Astrocyte of the spinal cord (primary cell): ENCODE results near the gene GPATCH2.
"Not testable (repeated sequence)": the region's sequence is repeated elsewhere in the genome, so short reads cannot be mapped to it uniquely, and the experiment has no call there.

Experiments
- DNase-seq: peaks from one replicate; pipeline ENCODE4 v3.0.0; 2011; ENCODE audit warnings: low read depth, low spot score
- H3K4me3 ChIP-seq: 2 replicates; pipeline ENCODE4 v1.5.1; 2011; ENCODE audit warnings: low read depth, mild to moderate bottlenecking, low read length, moderate library complexity
- CTCF ChIP-seq: IDR thresholded peaks from 2 replicates; pipeline ENCODE4 v1.5.1; 2012; ENCODE audit warnings: low read depth, mild to moderate bottlenecking, low read length, inconsistent platforms
- in situ Hi-C: cut with HindIII; loops from 2 replicates; pipeline ENCODE4 v1.10.0; 2017; ENCODE audit warnings: low sequenced_read_pairs

Gene GPATCH2

GRCh38 chr1:217393896-217394295, 237.0 kb downstream of the GPATCH2 start:
- no peak for DNase-seq
- in situ Hi-C loops: no loop called here
- no peak overlapping the region for H3K4me3 ChIP-seq
- TF ChIP-seq CTCF: peak; percentile 13

GRCh38 chr1:217392441-217392840, 238.4 kb downstream of the GPATCH2 start:
- in situ Hi-C loops: no loop called here
- H3K4me3 ChIP-seq: no peak overlapping the region
- no peak for TF ChIP-seq CTCF
- no peak for DNase-seq

GRCh38 chr1:217389895-217390294, 241.0 kb downstream of the GPATCH2 start:
- no peak overlapping the region for H3K4me3 ChIP-seq
- no peak for DNase-seq
- in situ Hi-C loops: no loop called here
- TF ChIP-seq CTCF: no peak

- DNase-seq: no peak
- in situ Hi-C loops: no loop called here
- no peak overlapping the region for H3K4me3 ChIP-seq
- no peak for TF ChIP-seq CTCF
These were observed 242.3 kb downstream of the GPATCH2 start for GRCh38 chr1:217388522-217389065.

GRCh38 chr1:217381773-217382172, 249.1 kb downstream of the GPATCH2 start:
- in situ Hi-C loops, DNase-seq: not testable (repeated sequence)

GRCh38 chr1:217379804-217380203, 251.1 kb downstream of the GPATCH2 start:
- in situ Hi-C loops: not testable (repeated sequence)

More at GRCh38 chr1:217381773-217382172, 249.1 kb downstream of the GPATCH2 start:
- H3K4me3 ChIP-seq: not testable (repeated sequence)

GRCh38 chr1:217379336-217379735, 251.6 kb downstream of the GPATCH2 start:
- H3K4me3 ChIP-seq: no peak overlapping the region
- in situ Hi-C loops: no loop called here

More at GRCh38 chr1:217379804-217380203, 251.1 kb downstream of the GPATCH2 start:
- DNase-seq, H3K4me3 ChIP-seq: not testable (repeated sequence)

More at GRCh38 chr1:217379336-217379735, 251.6 kb downstream of the GPATCH2 start:
- TF ChIP-seq CTCF: no peak
- no peak for DNase-seq
